ENCODE data around the gene ATP6V1B1. TPM values are rescaled to one million over a fixed set of nuclear protein-coding genes. Genes with fewer than 3 reads are reported as not detected.

ATP6V1B1 gene
- total RNA-seq, 2 donors from 2014 or later, result not detected

DNA sequence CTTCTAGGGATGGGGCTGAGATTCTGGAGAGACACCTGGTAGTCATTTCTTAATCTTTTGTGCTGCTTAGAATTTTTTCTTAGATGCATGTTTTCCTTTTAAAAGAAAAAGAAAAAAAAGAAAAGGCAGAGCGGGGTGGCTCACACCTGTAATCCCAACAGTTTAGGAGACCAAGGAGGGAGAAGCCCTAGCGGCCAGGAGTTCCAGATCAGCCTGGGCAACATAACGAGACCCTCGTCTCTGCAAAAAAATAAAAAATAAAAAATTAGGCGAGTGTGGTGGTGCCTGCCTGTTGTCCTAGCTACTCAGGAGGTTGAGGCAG is 46.0 kb upstream of the ATP6V1B1 start:
- peaks cover 29% of the 10 kb centered on the region for H3K4me1 Mint-ChIP-seq
- no peak overlapping the region for H3K27ac Mint-ChIP-seq
- H3K9me3 Mint-ChIP-seq, result no peaks in the 10 kb centered on the region
- 10 to 15% methylated on average over 4 to 5 of the region's 5 CpGs for WGBS, 2 experiments (ENCODE audit: insufficient coverage in 1 of 2, insufficient read length in 1 of 2)
- TF ChIP-seq, protein P1, sequence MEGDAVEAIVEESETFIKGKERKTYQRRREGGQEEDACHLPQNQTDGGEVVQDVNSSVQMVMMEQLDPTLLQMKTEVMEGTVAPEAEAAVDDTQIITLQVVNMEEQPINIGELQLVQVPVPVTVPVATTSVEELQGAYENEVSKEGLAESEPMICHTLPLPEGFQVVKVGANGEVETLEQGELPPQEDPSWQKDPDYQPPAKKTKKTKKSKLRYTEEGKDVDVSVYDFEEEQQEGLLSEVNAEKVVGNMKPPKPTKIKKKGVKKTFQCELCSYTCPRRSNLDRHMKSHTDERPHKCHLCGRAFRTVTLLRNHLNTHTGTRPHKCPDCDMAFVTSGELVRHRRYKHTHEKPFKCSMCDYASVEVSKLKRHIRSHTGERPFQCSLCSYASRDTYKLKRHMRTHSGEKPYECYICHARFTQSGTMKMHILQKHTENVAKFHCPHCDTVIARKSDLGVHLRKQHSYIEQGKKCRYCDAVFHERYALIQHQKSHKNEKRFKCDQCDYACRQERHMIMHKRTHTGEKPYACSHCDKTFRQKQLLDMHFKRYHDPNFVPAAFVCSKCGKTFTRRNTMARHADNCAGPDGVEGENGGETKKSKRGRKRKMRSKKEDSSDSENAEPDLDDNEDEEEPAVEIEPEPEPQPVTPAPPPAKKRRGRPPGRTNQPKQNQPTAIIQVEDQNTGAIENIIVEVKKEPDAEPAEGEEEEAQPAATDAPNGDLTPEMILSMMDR (conservative IDR thresholded peaks at IDR 0.05), result no peak
- no peak overlapping the region for H3K27ac ChIP-seq (ENCODE audit: low read depth, low read length)
- no peaks in the 10 kb centered on the region for H3K9me3 ChIP-seq (ENCODE audit: control insufficient read depth, low read length)
- no peak for DNase-seq
- no peak overlapping the region for H3K4me3 Mint-ChIP-seq
- peaks cover 100% of the 10 kb centered on the region for H3K27me3 ChIP-seq (ENCODE audit: control insufficient read depth, insufficient read depth, low read length, poor library complexity, severe bottlenecking)
- H3K4me1 ChIP-seq (ENCODE audit: control insufficient read depth, insufficient read depth, low read length), result no peaks in the 10 kb centered on the region
- no peak overlapping the region for H3K4me3 ChIP-seq (ENCODE audit: low read length)
- H3K36me3 Mint-ChIP-seq (ENCODE audit: low read depth), result no peaks in the 10 kb centered on the region
- peaks cover 98% of the 10 kb centered on the region for H3K27me3 Mint-ChIP-seq (ENCODE audit: insufficient read depth)
- H3K36me3 ChIP-seq (ENCODE audit: control insufficient read depth, insufficient read depth, low read length), result no peaks in the 10 kb centered on the region
- no peak overlapping the region for H3K9ac ChIP-seq (ENCODE audit: extremely low read depth, low read length, poor library complexity, severe bottlenecking)

DNA sequence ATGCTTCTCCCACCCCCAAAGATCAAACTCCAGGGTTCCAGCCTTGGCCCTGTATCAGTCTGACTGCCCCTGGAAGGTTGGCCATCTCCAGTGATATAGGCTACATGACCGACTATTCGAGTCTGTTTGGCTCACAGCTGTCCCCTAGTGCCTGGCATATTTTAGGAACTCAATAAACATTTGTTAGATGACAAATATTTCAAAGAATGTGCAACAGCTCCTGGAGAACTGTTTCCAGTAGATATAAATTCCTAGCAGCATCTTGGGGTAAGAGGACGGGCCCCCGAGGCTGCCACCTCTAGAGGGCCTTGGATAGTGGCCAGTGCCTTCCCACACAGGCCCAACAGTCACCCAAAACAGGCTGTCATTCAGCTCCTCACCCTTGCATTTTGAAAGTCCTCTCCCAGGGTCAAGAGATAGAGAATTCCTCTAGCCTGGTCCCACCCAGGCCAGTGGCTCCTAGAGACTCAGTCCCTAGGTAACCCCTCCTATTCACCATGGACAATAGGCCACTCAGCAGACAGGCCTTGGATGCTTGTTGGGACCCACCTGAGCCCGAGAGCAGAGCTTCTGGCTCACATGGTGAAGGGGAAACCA is 45.1 kb upstream of the ATP6V1B1 start:
- H3K4me1 Mint-ChIP-seq, result peaks cover 29% of the 10 kb centered on the region
- H3K4me3 Mint-ChIP-seq, result no peak overlapping the region

DNA sequence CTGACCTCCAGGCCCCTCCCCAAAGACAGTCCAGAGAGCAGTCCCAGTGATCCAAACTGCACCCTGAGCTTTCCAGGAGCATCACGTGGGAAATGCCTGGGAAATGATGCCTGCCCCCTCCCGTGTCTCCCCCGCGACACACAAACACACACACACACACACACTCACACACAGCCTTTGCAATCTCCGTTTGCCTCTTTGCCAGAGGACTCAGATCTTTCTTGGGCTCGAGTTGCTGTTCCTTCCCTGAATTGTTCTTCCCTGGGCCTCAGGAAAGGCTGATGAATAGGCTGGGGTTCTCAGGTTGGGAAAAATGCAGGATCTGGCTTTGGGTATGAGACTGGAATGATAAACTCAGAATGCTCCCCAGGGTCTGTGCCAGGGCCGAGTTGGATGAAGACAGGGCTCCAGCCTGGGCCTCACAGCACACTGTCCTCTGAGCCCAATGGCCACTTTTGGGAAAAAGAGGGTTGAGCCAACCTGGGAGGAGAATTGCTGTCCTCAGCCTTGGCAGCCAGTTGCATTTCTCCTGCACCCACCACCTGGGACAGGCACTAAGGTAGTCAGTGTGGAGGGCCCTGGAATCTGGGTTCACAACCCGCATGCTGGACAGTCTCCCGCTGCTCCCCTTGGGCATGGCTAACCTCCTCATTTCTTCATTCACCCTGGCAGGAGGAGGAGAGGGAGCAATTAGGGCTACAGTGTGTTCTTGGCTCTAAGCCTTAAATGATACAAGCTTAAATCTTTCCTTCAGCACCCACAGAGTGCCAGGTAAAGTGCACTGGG is 43.9 kb upstream of the ATP6V1B1 start:
- Mint-ChIP-seq H3K27ac (no peak overlapping the region), H3K9me3 (no peaks in the 10 kb centered on the region), H3K4me1 (peaks cover 24% of the 10 kb centered on the region), H3K27me3 (ENCODE audit: insufficient read depth) (peaks cover 100% of the 10 kb centered on the region), H3K36me3 (ENCODE audit: low read depth) (no peaks in the 10 kb centered on the region), H3K4me3 (no peak overlapping the region)
- TF ChIP-seq, protein P1 (conservative IDR thresholded peaks at IDR 0.05), result no peak
- H3K36me3 ChIP-seq (ENCODE audit: control insufficient read depth, insufficient read depth, low read length), result no peaks in the 10 kb centered on the region
- H3K9me3 ChIP-seq (ENCODE audit: control insufficient read depth, low read length), result no peaks in the 10 kb centered on the region
- WGBS, 2 experiments (ENCODE audit: insufficient coverage in 1 of 2, insufficient read length in 1 of 2), result 29 to 53% methylated on average over 2 to 9 of the region's 9 CpGs
- no peak overlapping the region for H3K27ac ChIP-seq (ENCODE audit: low read depth, low read length)
- H3K27me3 ChIP-seq (ENCODE audit: control insufficient read depth, insufficient read depth, low read length, poor library complexity, severe bottlenecking), result peaks cover 100% of the 10 kb centered on the region
- no peak overlapping the region for H3K9ac ChIP-seq (ENCODE audit: extremely low read depth, low read length, poor library complexity, severe bottlenecking)
- no peak overlapping the region for H3K4me3 ChIP-seq (ENCODE audit: low read length)
- no peaks in the 10 kb centered on the region for H3K4me1 ChIP-seq (ENCODE audit: control insufficient read depth, insufficient read depth, low read length)
- no peak for DNase-seq

More for the DNA sequence above, 45.1 kb upstream of the ATP6V1B1 start:
- no peaks in the 10 kb centered on the region for H3K36me3 ChIP-seq (ENCODE audit: control insufficient read depth, insufficient read depth, low read length)
- H3K4me3 ChIP-seq (ENCODE audit: low read length), result no peak overlapping the region
- no peak overlapping the region for H3K27ac ChIP-seq (ENCODE audit: low read depth, low read length)
- WGBS, 2 experiments (ENCODE audit: insufficient coverage in 1 of 2, insufficient read length in 1 of 2), result 49 to 58% methylated on average over 4 to 5 of the region's 5 CpGs
- TF ChIP-seq, protein P1 (conservative IDR thresholded peaks at IDR 0.05), result no peak
- H3K9me3 ChIP-seq (ENCODE audit: control insufficient read depth, low read length), result no peaks in the 10 kb centered on the region
- no peak overlapping the region for H3K27ac Mint-ChIP-seq
- no peaks in the 10 kb centered on the region for H3K36me3 Mint-ChIP-seq (ENCODE audit: low read depth)
- H3K4me1 ChIP-seq (ENCODE audit: control insufficient read depth, insufficient read depth, low read length), result no peaks in the 10 kb centered on the region
- no peak overlapping the region for H3K9ac ChIP-seq (ENCODE audit: extremely low read depth, low read length, poor library complexity, severe bottlenecking)
- H3K27me3 ChIP-seq (ENCODE audit: control insufficient read depth, insufficient read depth, low read length, poor library complexity, severe bottlenecking), result peaks cover 100% of the 10 kb centered on the region
- peaks cover 99% of the 10 kb centered on the region for H3K27me3 Mint-ChIP-seq (ENCODE audit: insufficient read depth)
- no peaks in the 10 kb centered on the region for H3K9me3 Mint-ChIP-seq
- DNase-seq, result no peak
